KG1 (cell line): Measurements from ENCODE around the gene SLCO3A1.

ENCODE experiments used
- DNase-seq: peaks from one replicate; lab custom pipeline; 2025; lab: John Stamatoyannopoulos, UW

SLCO3A1 gene

DNA sequence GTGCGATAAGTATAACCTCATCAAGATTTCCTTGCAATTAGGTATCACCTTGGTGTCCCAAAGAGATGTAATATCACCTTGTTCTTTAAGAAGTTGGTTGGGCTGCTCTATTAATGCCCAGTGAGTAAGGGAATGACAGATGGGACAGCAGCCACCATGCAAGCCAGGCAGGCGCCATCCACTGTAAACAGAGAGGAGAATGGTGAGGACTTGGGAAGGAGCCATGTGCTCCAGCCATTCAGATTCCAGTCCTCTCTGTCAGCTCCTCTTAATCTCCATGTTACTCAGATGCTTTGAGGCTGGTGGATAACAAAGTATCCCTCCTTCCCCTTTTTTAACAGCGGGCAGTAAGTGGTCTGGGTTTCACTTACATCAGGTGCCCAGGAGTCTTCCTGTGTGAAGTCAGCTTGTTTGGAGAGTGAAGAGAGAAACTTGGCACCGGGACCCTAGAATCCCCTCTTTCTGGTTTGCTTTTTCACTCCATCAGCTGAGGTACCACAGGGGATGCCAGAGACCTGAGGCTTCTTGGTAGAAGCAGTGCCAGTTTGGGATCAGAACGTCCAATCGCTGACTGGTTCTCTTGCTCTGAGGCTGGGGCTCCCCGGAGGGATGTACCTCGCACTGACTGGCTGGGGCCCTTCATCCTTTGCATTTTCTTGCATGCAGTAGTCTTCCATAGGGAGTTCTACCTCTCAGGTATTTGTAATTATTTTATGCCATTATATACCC lies 29.5 kb downstream of the SLCO3A1 start:
- no peak for DNase-seq

DNA sequence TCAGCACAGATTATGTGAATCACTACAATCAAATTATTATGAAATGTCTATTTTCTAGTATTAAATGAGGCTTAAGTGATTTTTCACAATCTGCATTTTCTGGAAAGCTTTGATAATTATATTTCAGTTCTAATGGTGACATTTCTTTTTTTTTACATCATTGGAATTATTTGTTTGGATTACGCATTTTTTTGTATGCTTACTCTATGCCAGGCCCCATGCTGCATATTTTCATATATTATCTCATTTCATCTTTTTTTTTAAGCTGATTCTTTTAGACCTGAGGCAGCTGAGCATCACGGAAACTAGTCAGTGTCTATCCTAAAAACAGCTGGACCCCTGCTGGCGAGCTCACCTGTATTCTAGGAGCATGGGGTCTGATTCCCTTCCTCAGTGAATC lies 31.1 kb downstream of the SLCO3A1 start:
- no peak for DNase-seq

DNA sequence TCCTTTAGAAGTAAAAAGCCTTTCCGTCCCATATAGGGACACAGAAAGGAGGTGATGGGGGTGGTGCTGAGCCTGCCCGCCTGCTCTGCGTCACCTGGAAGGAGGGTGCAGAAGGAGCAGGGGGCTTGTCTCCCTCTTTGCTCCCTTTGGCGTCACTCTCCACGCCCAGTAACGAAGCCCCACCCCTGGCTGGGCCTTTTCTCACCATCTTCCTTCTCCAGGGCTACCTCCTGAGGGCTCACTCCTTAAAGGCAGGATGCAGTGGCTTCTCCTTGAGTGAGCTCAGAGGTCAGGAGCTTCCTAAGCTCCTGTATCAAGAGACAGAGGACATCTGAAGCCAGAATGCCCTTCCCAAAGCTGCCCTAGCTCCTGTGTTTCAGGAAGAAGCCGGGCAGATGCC lies 31.5 kb downstream of the SLCO3A1 start:
- no peak for DNase-seq

DNA sequence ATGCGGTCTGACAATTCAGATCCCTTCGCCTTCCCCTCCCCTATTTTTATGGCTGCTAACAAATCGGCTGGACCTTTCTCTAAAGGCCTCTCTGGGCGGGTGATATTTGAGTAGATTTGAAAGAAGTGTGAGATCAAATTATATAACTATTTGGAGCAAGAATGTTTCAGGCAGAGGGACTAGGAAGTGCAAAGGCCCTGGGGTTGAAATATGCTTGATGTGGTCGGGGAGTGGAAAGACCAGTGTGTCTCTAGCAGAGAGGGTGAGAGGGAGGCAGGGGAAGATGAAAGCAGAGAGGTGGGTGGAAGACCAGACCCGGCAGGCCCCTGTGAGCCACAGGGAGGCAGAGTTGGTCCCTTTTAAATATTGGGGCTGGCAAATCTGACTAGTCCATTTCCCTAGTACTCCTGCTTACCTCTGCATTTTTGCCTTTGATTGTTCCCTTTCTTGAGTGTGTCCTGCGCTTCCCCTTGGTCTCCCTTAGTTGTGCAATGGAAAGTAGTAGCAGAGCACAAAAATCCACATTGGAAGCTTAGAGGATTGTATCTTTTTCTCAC lies 32.3 kb downstream of the SLCO3A1 start:
- DNase-seq = no peak

DNA sequence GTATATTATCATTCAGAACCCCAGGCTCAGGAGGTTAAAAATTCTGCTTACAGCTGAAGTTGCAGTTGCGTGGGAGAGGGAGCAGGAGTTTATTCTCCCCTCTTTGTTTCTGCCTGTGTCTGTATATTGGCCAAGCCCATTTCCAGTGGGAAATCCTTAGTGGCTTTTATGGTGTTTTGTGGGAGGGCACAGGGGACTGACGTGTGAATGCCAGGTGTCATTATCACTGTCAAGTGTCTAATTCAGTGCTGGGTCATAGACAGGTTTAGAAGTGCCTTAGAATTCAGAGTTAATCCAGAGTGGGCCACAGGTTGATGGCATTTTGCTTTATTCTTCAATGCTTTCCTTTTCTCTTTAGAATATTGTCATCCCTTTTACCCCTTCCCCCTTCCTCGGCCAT lies 33.4 kb downstream of the SLCO3A1 start:
- DNase-seq = no peak

DNA sequence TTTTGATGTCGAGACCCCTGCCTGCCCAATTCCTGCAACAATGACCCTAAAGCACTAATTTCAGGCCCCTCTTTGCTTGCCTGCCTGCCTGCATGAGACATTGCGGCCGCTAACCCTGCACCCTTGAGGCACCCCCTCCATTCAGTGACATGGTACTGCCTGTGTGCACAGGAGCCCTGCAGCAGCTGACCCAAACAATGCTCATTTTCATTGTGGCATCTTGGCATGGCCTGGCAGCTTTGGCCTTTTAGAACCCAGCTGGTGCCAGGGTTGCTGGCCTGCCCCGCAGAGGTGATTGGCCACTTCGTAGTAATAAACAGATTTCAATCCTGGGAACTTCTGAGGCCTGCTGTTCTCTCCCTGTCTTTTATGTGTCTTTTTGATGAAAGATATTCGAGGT lies 33.8 kb downstream of the SLCO3A1 start:
- DNase-seq = no peak

DNA sequence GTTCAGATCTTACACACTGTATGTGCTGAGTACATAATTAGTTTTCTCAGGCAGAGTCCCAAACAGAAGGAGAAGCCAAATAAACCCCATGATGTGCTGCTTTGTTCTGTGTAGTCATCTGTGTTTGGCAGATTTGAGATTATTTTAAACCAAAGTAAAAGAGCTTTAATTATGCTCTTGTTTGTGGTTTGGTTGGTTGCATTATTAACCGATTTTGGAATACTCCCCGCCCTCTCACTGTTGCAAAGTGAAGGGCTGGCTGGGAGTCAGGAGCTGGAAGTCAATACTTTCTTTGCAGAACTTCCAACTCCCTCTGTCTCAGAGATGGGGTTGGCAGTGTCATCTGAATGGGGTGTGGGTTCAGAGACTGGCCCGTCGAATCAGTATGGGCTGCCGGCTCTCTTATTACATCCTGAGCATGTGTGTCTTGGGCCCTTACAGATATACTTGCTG lies 34.4 kb downstream of the SLCO3A1 start:
- DNase-seq = no peak

DNA sequence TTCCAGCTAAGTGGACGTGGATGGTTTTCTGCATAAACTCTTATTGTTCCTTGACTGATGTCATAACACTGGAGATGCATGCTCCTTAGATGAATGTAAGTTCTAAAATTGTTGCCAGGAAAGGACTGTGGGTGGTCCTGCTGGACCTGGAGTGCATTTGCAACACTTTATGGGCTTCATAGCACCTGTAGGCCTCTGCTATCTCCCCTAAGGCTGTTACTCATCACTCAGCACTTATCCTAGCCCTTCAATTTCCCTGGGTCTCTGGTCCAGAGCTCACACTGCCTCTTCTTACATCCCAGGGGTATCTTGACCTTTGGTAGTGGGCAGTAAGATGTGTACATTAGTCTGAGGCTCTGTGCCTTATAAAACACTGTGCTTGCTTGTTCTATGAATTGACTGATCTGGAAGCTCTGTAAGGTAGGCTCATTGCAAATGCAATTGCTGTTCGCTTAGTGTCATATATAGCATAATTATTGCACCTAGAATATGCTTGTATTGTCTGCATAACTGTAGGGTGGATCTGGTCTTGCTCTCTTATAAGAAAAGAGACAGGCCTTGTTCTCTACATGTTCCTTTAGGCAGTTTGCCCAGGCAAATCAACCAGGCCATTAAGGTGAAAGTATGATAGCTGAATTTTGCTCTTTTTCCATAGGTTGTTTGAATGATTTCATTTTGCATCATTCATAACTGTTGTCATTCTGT lies 35.8 kb downstream of the SLCO3A1 start:
- DNase-seq = no peak

DNA sequence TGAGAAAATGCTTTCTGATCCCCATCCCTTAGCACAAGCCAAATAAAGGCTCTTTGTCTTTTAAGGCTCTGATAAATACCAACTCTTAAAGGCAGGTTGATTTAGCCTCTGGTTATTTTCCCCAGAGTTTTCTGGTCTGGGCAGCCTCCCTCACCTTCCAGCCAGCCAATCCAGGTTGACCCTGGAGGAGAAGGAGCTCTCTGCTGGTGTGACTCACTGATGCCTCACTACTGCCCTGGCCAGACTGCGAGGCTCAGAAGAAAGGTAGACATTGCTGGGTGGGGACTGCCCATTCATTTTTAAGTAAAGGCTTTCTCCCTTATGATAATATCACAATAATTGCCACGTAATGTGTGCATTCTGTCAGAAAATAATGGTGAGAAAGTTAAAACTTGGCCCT lies 37.1 kb downstream of the SLCO3A1 start:
- DNase-seq = no peak

DNA sequence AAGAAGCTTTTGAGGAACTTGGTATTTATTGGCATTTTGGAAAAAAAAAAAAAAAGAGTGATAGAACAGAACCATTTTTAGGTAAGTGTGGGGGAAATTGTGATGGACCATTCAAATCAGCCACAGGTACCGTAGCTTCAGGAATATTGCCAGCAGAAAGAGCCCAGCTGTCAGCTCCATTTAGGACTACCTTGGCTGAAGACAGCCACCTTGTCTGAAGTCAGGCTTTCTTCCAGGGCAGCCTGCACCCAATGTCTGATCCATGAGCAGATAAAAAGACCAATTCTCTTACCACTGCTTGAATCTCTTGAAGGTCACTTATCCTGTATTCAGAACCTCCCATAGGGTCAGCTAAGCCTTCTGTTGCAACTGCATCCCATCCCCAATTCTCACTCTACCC lies 37.6 kb downstream of the SLCO3A1 start:
- no peak for DNase-seq

DNA sequence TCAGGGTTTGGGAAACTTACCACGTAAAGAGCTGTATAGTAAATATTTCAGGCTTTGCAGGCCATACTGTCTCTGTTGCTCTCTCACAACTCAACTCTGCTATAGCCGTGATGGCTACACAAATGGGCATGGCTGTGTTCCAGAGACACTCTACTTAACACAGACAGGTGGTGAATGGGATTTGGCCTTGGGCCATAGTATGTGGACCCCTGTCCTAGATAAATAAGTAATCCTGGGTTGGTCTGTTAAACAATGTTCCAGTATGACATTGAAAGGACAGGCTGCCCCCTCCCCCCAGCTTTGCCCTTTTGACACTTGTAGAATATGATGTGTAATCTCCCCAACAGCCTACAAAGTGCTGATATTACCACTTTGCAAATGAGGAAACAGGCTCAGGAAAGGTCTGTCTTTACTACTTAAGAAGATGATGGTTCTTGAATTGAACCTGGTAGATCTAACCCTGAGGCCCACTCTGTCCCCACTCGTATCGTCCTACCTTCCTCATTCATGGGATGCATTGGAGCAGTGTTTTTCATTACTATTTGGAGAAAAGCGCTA lies 38.4 kb downstream of the SLCO3A1 start:
- no peak for DNase-seq

DNA sequence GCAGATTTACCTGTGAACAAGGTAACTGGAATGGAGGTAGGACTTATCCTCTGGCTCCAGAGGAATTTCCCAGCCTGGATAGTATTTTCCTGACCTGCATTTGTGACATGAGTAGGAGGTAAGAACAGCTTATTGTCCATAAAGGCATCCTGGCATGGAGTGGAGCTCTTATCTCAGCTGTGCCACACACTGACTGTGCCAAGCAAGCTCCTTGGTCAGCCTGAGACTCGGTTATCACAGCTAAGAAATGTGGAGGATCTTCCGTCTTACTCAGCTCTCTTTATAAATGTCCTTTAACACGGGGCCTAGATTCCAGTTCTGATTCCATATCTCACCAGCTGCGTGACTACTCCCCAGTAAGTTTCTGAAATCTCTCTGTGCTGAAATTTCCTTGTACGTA lies 38.9 kb downstream of the SLCO3A1 start:
- DNase-seq = no peak

DNA sequence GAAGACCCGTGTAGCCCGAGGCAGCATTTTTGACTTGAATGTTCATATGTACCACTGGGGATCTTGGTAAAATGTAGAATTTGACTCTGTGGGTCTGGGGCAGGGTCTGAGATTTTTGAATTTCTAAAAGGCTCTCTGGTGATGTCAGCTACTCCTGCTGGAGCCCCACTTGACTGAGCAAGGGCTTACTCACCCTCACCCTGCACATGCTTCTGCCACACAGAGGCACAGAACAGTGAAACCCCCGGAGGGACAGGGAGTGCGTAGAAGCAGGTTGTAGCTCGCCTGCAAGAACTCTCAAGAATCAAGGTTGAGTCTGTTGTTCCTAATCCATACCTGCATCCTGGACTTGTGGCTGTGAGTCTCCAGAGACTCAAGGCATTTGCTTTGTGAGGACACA lies 41.1 kb downstream of the SLCO3A1 start:
- DNase-seq = no peak

DNA sequence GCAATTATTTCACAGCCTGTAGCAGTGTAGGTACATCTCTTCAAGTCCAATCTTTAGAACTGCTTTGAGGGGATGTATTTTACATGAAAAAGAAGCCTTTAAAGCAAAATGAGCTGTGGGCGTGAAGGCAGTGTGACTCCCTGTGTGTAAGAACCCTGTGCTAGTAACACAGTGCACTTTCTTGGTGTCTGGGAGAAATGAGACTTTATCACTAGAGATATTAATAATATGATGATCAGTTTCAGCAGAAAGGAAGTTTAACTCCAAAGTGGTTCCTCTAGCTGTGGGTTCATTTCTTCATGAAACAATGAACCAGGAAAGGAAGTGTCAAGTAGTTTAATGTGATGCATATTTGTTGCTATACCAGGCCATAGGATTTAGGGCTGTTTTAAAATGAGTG lies 41.5 kb downstream of the SLCO3A1 start:
- DNase-seq = no peak

DNA sequence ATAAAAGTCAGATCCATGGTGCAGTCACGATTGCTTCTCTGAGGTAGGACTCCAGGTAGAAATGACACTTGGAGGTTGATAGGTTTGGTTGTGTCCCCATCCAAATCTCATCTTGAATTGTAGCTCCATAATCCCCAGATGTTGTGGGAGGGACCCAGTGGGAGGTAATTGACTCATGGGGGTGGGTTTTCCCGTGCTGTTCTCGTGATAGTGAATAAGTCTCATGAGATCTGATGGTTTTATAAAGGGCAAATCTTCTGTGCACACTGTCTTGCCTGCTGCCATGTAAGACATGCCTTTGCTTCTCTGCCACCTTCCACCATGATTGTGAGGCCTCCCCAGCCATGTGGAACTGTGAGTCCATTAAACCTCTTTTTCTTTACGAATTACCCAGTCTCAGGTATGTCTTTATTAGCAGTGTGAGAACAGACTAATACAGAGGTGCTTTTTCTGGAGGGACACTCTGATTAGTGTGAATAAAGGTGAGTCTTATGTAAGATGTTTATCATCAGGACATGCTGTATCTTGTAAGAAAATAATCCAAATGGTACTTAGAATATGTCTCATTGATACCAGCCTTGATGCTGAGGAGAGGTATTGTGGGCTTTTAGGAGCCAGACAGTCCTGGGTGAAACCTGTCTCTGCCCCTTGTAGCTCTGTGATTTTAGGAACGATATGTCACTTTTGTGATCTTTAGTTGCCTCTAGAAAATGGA lies 43.0 kb downstream of the SLCO3A1 start:
- no peak for DNase-seq

DNA sequence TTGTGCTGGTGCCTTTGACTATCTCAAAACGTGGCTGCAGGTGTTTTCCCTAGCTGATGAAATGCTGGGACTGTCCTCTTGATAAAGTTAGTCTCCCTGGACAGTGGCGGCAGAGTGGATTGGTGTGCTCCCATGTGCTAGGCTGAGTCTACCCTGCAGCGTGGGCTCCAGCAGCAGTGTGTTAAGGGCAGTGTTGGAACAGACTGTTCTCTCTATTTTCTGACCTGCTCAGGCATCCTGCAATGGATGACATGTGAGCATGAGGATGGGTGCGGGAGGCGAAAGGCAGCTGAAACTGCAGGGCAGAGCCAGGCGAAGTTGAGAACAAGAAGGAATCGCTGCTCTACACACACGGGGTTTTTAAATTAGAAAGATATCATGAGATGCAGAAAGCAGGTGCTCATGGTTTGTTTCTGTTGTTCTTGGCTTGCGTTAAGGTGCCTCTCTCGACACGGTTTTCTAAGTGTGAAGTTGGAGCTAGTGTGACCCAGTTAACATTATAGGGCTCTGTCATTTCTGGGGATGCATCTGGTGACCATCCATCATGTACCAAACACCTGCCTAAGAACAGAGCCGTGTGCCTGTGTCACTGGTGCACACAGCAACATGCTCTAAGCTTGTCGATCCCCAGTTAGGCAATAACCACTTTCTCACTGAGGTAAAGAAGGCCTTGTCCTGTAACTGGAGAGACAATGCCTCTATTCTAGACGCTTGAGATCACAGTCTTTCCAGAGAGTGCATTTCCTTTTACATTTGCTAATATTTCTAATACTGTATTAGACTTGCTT lies 44.3 kb downstream of the SLCO3A1 start:
- no peak for DNase-seq

DNA sequence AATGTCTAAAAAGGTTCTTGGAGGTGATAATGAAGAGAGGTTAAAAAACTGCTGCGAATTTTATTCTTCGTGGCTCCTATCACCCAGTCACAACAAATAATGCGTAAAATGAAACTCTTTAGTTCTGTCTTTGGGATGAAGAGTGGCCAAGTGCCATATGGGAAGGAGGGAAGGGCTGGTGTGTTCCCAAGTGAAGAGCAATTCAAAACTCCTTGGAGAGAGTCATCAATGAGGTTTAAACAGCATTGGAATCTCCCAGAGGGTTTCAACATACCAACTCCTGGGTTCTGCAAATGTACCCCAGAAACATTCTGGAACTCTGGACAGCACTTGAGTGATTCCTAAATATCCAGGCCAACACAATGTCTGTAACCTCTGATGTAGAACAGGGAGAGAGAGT lies 45.3 kb downstream of the SLCO3A1 start:
- no peak for DNase-seq

DNA sequence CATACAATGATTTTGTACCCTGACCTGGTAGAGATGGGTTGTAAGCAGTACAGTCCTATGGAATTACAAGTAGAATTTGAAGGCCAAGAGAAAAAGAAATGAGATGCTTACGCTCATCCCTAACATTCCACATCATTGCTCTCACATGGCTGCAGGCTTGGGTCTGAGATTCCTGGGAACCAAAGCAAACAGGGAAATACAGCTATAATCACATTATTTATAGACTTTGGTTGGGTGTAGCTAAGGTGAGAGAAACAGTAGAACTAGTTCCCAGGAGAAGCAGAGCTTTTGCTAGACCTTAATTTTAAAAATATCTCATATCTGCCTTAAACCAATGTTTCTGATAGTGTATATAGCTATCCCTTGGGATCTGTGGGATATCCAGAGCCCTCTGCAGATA lies 51.4 kb downstream of the SLCO3A1 start:
- DNase-seq = no peak

DNA sequence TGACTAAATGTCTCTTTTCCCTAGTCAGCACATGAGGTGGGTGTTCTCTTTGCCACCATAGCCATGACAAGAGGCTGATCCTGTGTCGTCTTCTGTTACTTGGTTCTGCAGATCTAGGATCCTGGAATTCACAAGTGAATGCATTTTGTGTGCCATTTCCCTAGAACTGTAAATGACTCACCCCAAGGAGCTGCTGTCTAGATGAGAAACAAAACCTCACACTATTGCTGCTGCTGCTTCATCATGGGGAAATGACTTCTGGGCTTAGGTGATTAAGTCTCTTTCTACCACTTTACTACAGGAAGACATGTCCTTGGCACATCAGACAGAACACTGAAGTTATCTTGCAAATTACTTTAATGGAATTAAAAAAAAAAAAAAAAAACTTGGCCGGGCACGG lies 54.9 kb downstream of the SLCO3A1 start:
- no peak for DNase-seq

DNA sequence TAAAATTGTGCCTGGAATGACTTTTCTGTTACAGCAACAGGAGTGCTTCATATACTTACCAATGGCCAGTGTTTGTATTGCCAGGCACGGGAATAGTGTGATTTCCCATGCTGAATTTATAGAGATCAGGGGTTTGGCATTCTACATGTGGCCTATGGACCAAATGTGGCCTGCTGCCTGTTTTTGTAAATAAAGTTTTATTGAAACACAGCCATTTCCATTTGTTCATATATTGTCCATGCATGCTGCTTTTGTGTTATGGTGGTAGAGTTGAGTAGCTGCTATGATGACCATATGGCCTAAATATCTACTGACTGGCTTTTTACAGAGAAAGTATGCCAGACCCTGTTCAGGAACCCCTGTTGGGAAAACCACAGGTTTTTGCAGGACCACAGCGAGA lies 55.6 kb downstream of the SLCO3A1 start:
- no peak for DNase-seq

DNA sequence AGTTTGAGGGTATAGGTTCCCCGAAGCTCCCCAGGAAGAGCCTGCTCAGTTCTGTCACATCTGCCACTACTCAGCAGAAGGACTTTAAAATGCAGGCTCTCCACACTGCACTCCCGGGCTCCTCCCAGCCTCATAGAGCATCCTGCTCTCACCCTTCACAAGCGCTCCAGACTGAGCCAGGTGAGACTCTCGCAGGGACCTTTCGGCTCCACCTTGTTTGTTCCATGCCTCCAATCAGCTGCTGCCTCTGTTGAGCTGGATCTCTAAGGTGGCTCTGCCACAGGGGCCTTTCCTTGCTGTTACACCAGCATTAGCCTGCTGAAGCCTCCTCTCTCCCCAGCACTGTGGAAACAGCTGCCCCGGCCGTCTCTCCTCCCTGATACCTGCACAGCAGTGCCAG lies 56.1 kb downstream of the SLCO3A1 start:
- no peak for DNase-seq

DNA sequence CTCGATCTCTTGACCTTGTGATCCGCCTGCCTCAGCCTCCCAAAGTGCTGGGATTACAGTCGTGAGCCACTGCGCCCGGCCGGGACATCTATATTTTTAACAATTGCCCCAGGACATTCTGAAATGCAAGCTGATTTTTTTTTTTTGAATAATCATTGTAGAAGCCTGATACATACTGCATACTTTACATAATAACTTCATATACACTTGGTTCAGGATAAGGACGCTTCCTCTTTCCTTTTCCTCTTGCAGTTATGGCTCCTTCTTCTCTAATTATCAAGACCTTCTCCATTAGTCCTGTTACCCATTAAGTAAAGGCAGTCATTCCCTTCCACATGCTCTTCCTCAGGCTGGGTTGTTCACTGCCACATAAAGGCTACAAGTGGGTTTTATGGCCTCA lies 58.3 kb downstream of the SLCO3A1 start:
- DNase-seq = no peak
